Neural crest cell (in vitro differentiated cells): ENCODE measurements around the gene BPHL. TPM values are rescaled to one million over a fixed set of nuclear protein-coding genes. Genes with fewer than 3 reads are reported as not detected.
"Not testable (repeated sequence)": the region's sequence is repeated elsewhere in the genome, so short reads cannot be mapped to it uniquely, and the experiment has no call there.

Source experiments
- DNase-seq: peaks from one replicate; pipeline ENCODE4 v3.0.0; 2021; ENCODE audit warnings: low read depth, mixed read lengths, low spot score
- H3K27ac Mint-ChIP-seq: one replicate; pipeline ENCODE4 v1.8.0; 2021; ENCODE audit warnings: mild to moderate bottlenecking, mixed read lengths; ENCODE audit not compliant: unreplicated experiment
- H3K27me3 Mint-ChIP-seq: 2 replicates; pipeline ENCODE4 v1.8.0; 2021; ENCODE audit warnings: low read depth, mild to moderate bottlenecking, mixed read lengths
- H3K36me3 Mint-ChIP-seq: 2 replicates; pipeline ENCODE4 v1.8.0; 2021; ENCODE audit warnings: low read depth, mild to moderate bottlenecking, mixed read lengths
- H3K4me1 Mint-ChIP-seq: 2 replicates; pipeline ENCODE4 v1.8.0; 2021; ENCODE audit warnings: mixed read lengths
- H3K4me3 Mint-ChIP-seq: one replicate; pipeline ENCODE4 v1.8.0; 2021; ENCODE audit warnings: mild to moderate bottlenecking, mixed read lengths
- H3K9me3 Mint-ChIP-seq: 2 replicates; pipeline ENCODE4 v1.8.0; 2021; ENCODE audit warnings: mixed read lengths
- CTCF ChIP-seq: fragments of 200-600 bp; sonication (generic); conservative IDR thresholded peaks from 2 replicates; pipeline ENCODE4 v1.5.0; 2021; ENCODE audit warnings: antibody characterized with exemption, mild to moderate bottlenecking
- total RNA-seq: library from RNA; stranded (reverse); gene quantifications from 2 replicates; pipeline ENCODE4 v1.2.1, GENCODE V29; 2021

Gene BPHL
- total RNA-seq, 1 donor from 2014 or later = 45.7 TPM

- no peaks in the 10 kb centered on the region for H3K27me3 Mint-ChIP-seq
- peak; percentile 48 for DNase-seq
These were observed 76.3 kb downstream of the BPHL start for GRCh38 chr6:3194535-3195419.

GRCh38 chr6:3195420-3195694 is 76.8 kb downstream of the BPHL start:
- no peak overlapping the region for H3K27ac Mint-ChIP-seq
- DNase-seq = no peak
- peaks cover 21% of the 10 kb centered on the region for H3K4me1 Mint-ChIP-seq
- no peaks in the 10 kb centered on the region for H3K27me3 Mint-ChIP-seq
- no peak overlapping the region for H3K4me3 Mint-ChIP-seq
- H3K9me3 Mint-ChIP-seq = peaks cover 2% of the 10 kb centered on the region
- H3K36me3 Mint-ChIP-seq = no peaks in the 10 kb centered on the region
- no peak for TF ChIP-seq CTCF

More at GRCh38 chr6:3194535-3195419, 76.3 kb downstream of the BPHL start:
- H3K4me3 Mint-ChIP-seq = no peak overlapping the region
- no peak for TF ChIP-seq CTCF
- H3K36me3 Mint-ChIP-seq = no peaks in the 10 kb centered on the region
- peaks cover 26% of the 10 kb centered on the region for H3K4me1 Mint-ChIP-seq
- H3K27ac Mint-ChIP-seq = no peak overlapping the region
- peaks cover 2% of the 10 kb centered on the region for H3K9me3 Mint-ChIP-seq

DNA sequence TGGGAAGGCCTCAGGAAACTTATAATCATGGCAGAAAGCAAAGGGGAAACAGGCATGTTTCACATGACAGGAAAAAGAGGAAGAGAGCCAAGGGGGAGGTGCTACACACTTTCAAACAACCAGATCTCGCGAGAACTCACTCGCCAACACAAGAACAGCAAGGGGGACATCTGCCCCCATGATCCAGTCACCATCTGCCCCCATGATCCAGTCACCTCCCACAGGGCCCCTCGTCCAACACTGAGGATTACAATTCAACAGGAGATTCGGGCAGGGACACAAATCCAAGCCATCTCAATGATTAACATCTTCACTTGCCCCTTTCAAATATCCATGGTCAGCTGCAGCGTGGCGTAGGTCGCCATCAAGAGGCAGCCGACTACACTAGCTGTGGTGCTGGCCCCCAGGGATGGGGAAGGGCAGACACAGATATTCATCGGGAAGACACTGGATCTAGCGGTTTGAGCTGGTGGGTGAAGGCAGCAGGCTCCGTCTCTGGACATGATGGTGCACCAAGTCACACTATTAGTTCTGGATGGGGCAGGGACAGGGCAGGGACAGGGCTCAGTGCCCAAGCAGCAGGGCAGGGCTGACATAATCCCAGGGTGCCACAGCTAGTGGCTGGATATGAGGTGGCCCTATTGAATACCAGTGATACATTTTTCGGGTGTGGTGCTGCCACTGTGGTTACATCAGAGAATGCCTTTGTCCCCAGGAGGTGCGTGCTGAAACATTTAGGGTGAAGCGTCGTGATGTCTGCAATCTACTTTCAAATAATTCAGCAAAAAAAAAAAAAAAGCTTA is 77.4 kb downstream of the BPHL start:
- H3K9me3 Mint-ChIP-seq = peaks cover 2% of the 10 kb centered on the region
- no peak for TF ChIP-seq CTCF
- no peak overlapping the region for H3K4me3 Mint-ChIP-seq
- no peaks in the 10 kb centered on the region for H3K36me3 Mint-ChIP-seq
- H3K27ac Mint-ChIP-seq = no peak overlapping the region
- DNase-seq = peak; percentile 54
- H3K27me3 Mint-ChIP-seq = no peaks in the 10 kb centered on the region
- H3K4me1 Mint-ChIP-seq = peaks cover 18% of the 10 kb centered on the region

- Mint-ChIP-seq H3K4me1 (peaks cover 15% of the 10 kb centered on the region), H3K9me3 (no peaks in the 10 kb centered on the region), H3K27me3 (no peaks in the 10 kb centered on the region), H3K36me3 (no peaks in the 10 kb centered on the region), H3K27ac (no peak overlapping the region), H3K4me3 (peak overlapping the region; percentile 11)
- no peak for DNase-seq
- no peak for TF ChIP-seq CTCF
These were observed 78.3 kb downstream of the BPHL start for GRCh38 chr6:3196770-3197169.

DNA sequence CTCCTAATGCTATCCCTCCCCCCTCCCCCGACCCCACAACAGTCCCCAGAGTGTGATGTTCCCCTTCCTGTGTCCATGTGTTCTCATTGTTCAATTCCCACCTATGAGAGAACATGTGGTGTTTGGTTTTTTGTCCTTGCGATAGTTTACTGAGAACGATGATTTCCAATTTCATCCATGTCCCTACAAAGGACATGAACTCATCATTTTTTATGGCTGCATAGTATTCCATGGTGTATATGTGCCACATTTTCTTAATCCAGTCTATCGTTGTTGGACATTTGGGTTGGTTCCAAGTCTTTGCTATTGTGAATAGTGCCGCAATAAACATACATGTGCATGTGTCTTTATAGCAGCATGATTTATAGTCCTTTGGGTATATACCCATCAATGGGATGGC is 79.2 kb downstream of the BPHL start:
- not testable (repeated sequence) for H3K4me3 Mint-ChIP-seq, H3K27me3 Mint-ChIP-seq, H3K9me3 Mint-ChIP-seq, DNase-seq, H3K27ac Mint-ChIP-seq, H3K36me3 Mint-ChIP-seq
- peaks cover 10% of the 10 kb centered on the region for H3K4me1 Mint-ChIP-seq

- TF ChIP-seq CTCF = no peak
- Mint-ChIP-seq H3K4me3 (no peak overlapping the region), H3K27me3 (no peaks in the 10 kb centered on the region), H3K4me1 (no peaks in the 10 kb centered on the region), H3K27ac (no peak overlapping the region), H3K9me3 (peaks cover 2% of the 10 kb centered on the region), H3K36me3 (peaks cover 2% of the 10 kb centered on the region)
- no peak for DNase-seq
These were observed 80.9 kb downstream of the BPHL start for GRCh38 chr6:3199382-3199781.
